ENCODE data around the gene BMP2.

DNA sequence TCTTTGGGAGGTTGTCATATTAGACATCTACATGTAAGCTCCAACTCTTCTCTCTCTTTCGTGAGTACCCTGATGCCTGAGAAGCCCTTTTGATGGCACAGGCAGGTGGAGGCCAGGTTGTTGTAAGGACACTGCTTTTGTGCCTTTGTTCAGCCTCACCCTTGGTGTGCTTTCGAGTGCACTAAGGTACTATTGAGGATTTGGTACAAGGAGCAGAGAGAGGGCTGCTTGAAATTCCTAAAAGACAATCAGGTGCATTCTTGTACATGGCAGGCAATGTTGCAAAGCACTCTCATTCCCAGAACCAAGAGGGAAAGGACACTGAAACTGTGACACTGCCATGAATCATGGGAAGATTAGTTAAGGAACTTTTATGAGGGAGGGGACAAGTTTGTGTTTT, 19.1 kb downstream of the BMP2 start:
- TF ChIP-seq POLR2A (IDR thresholded peaks at IDR 0.05) = no peak
- TF ChIP-seq, protein P1, sequence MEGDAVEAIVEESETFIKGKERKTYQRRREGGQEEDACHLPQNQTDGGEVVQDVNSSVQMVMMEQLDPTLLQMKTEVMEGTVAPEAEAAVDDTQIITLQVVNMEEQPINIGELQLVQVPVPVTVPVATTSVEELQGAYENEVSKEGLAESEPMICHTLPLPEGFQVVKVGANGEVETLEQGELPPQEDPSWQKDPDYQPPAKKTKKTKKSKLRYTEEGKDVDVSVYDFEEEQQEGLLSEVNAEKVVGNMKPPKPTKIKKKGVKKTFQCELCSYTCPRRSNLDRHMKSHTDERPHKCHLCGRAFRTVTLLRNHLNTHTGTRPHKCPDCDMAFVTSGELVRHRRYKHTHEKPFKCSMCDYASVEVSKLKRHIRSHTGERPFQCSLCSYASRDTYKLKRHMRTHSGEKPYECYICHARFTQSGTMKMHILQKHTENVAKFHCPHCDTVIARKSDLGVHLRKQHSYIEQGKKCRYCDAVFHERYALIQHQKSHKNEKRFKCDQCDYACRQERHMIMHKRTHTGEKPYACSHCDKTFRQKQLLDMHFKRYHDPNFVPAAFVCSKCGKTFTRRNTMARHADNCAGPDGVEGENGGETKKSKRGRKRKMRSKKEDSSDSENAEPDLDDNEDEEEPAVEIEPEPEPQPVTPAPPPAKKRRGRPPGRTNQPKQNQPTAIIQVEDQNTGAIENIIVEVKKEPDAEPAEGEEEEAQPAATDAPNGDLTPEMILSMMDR (IDR thresholded peaks at IDR 0.05) = no peak

All from thyroid gland (tissue), 4 donors.